Fibroblast of the conjunctiva (primary cell): ENCODE data around the gene SNHG17.
A peak's percentile ranks its signal among the peaks of the same experiment; 100 is the strongest.
"Not testable (repeated sequence)": the region's sequence is repeated elsewhere in the genome, so short reads cannot be mapped to it uniquely, and the experiment has no call there.

Source experiments
- DNase-seq: peaks from one replicate; pipeline ENCODE4 v3.0.0-alpha.2; 2010; ENCODE audit warnings: low read depth

SNHG17 gene

DNA sequence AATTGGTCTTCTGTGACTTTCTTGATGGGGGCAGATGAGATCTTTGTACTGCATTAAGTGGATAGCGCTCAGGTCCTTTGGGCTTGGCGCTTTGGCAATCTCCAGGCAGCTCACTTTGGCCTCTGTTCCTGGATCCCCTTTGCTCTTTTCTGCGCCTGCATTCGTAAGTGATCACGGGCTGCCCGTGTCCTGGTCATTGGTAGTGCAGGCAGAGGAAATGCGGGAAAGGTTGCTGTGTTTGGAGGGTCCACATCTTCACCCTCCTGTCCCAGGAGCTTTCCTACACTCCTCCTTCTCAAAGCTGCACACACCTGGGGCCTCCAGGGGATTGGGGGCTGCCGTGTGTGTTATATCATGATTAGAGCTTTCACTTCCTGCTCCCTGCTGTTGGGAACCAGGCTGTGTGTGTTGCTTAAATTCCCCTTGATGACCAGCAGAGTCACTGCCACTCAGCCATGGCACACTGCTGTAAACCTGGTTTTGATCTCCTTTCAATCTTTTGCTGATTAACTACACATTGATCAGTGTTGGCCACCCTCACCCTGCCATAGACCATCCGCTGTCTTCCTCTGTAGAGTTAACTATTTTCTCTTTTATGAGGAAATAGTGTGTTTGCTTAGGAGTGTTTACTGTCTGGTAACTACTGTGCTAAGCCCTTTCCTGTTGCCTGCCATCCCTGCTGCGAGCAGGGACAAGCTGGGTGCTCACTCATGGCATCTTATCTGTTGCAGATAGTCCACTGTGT, 13.0 kb upstream of the SNHG17 start:
- DNase-seq: no peak

DNA sequence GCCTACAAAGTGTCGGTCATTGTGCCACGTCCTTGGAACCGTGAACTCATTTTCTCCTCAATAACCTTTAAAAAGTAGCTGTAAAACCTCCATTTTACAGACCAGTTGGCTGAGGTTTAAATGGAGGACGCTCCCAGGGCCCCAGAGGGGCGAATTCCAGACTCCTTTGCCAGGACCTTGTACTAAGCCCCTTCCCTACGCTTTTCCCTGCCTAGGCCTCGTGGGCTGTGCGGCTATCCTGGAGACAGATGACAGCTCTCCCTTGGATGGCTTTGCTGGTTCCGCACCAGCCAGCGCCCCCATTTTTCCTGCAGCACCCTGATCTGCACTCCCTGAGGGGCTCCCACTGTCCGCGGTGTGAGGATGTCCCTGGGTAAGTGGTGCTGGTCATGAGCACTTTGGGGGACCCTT, 12.1 kb upstream of the SNHG17 start:
- DNase-seq: no peak

DNA sequence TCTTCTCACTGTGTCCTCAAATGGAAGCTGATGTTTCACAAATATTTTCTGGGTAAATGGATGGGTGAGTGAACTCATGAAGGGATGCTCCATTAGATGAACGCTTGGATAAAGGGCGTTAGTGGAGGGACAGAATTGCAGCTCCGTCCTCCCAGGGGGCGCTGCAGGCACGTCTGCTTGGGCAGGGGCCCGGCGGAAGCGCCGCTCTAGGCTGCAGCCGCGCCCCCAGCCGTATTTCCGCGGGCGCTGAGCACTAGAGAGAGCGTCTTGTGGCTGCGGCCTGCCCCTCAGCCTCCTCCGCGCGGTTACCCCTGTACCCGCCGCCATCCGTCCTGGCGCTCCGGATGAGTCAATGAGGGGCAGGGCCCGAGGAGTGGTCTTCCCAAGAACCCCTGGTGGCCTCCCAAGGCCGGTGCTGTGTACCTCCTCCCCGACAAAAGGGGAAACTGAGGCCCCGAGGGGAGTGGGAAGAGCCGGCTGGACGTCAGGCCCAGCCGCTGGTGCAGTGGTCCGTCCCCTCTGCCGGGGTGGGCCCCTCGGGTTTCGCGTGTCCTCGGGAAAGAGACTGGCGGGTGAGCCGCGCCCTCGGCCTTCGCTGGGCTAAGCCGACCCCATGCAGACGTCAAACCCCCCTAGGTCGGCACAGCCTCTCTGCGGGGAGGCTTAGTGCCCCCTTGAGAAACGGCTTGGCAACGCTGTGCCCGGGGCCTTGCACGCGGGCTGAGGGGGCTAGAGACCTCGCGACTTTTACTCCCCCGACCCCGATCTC, 11.5 kb upstream of the SNHG17 start:
- peak; percentile 82 for DNase-seq

DNA sequence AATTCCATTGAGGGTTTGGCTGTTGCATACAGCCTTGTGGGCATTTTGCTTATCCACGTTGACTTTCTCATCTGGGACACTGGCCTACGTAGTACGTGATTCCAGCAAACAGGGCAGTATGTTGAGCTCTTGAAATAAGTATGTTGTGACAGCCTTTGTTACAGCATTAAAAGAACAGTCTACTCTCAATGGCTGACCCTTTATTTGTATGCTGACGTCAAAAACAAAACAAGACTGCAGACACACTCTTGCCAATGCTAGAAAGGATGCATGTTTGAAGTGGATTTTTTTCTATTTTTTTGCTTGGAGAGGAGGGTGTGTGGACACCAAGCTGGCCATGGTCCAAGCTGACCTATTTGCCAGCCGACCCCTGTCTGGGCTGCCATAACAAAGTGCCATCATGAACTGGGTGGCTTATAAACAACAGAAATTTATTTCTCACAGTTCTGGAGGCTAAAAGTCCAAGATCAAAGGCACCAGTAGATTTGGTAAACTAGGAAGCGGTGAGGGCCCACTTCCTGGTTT, 10.8 kb upstream of the SNHG17 start:
- DNase-seq: no peak

GRCh38 chr20:38445381-38445796, 10.3 kb upstream of the SNHG17 start:
- no peak for DNase-seq

DNA sequence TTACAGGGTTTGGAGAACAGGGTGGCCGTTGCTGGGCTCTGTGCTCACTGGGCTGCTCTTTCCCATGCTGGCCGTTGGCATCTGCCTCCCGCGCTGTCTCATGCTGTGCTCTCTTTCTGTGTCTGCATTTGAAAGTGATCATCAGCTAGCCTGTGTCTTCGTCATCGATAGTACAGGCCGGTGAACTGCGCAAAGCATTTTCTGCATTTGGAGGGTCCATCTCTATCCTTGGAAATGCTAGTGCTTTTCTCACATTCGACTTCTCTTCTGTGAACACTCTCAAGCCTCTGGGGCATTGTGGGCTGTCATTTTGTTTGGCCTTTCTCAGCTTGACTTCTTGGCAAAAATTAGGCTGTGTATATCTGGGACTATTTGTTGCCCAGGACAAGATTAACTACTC, 6.8 kb upstream of the SNHG17 start:
- no peak for DNase-seq

DNA sequence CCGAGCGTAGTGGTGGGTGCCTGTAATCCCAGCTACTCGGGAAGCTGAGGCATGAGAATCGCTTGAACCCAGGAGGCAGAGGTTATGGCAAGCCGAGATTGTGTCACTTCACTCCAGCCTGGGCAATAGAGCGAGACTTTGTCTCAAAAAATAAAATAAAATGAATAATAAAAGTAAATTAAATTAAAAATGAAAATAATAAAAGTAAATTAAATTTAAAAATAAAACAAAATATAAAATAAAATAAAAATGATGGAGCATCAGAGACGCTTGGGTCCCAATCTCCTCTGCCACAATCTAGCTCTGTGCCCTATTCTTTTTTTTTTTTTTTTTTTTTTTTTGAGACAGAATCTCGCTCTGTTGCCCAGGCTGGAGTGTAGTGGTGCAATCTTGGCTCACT, 6.0 kb upstream of the SNHG17 start:
- DNase-seq: not testable (repeated sequence)

GRCh38 chr20:38437796-38438195, 2.7 kb upstream of the SNHG17 start:
- no peak for DNase-seq

GRCh38 chr20:38435555-38435939, 419 bp upstream of the SNHG17 start:
- no peak for DNase-seq

DNA sequence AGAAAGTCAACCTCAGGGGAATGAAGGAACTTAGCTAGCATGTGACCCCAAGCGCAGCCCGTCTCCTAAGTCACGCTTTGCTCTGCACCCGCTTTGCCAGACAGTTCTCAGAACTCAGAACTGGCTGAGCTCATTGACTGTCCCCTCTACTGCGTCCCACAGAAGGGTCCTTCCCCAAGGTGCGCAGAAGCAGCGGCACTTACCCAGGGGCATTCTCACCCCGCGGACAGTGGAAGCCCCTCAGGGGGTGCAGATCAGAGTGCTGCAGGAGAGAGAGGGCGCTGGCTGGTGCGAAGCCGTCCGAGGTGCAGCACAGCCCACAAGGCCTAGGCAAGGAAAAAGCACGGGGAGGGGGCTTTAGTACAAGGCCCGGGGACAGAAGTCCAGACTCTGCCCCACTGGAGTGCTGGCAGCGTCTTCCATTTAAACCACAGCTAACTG, 807 bp downstream of the SNHG17 start:
- DNase-seq: no peak

- DNase-seq: no peak
Measured at GRCh38 chr20:38433304-38433972, 1.7 kb downstream of the SNHG17 start.

- DNase-seq: not testable (repeated sequence)
Measured at GRCh38 chr20:38432870-38433269, 2.3 kb downstream of the SNHG17 start.

- no peak for DNase-seq
Measured at GRCh38 chr20:38432292-38432691, 2.8 kb downstream of the SNHG17 start.

GRCh38 chr20:38430679-38431325, 4.3 kb downstream of the SNHG17 start:
- no peak for DNase-seq

- no peak for DNase-seq
Measured at GRCh38 chr20:38429301-38429700, 5.8 kb downstream of the SNHG17 start.

GRCh38 chr20:38428800-38429199, 6.3 kb downstream of the SNHG17 start:
- no peak for DNase-seq

- no peak for DNase-seq
Measured at GRCh38 chr20:38427655-38428023, 7.5 kb downstream of the SNHG17 start.

DNA sequence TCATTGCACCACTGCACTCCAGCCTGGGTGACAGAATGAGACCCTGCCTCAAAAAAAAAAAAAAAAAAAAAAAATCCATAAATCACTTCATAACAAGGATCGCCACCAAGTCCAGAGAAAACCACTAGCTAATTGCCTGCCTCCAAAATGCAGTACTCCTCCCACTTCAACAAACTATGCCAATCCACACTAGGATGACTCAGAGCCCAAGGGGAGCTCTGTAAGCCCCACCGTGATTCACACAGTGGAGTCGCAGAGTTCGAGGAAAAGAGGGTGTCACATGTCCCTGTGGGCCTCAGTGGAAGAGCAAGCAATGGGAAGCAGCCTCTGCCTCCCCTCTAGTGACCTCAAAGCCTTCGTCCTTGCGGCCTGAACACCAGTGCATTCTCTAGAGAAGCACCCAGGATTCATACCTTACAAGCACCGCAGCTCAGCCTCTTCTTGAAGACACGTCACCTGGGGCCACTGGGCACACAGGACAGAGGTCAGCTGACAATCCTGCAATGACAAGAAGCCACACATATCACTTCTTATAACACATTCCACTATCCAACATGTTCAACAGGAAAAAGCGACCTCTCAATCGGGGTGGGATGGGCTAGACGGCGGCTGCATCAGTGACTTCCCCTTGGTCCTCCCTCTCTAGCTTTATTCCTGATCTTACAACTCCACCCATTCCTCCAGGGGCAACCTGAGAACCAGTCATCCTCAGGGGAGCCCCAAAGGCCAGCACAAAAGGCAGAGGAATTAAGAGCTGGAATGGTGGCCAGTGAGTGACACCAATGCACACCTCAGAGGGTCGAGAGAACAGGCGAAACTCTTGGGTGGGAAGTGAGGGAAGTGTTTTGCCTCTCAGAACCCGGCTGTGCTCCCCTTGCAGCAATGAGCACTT, 8.9 kb downstream of the SNHG17 start:
- peak; percentile 57 for DNase-seq

- DNase-seq: no peak
Measured at GRCh38 chr20:38424401-38424800, 10.7 kb downstream of the SNHG17 start.

- DNase-seq: no peak
Measured at GRCh38 chr20:38423541-38423940, 11.6 kb downstream of the SNHG17 start.

- DNase-seq: no peak
Measured at GRCh38 chr20:38421915-38422314, 13.2 kb downstream of the SNHG17 start.
